ENCODE measurements around the gene QKI. TPM values are rescaled to one million over a fixed set of nuclear protein-coding genes. Genes with fewer than 3 reads are reported as not detected.

QKI gene
- polyA plus RNA-seq, 1 experiment, result 143 TPM

- POLR2A ChIA-PET, result interaction anchor here (0.7 kb wide), 1 partner anchor 148 kb away, joined by 5 read pairs; no protein-coding TSS in a partner anchor
- Histone ChIP-seq H3K27me3 (ENCODE audit: control insufficient read depth, insufficient read depth, low read length) (no peaks in the 10 kb centered on the region), H3K36me3 (ENCODE audit: control insufficient read depth, insufficient read depth, low read length) (no peaks in the 10 kb centered on the region), H3K4me3 (ENCODE audit: low read depth, low read length) (no peak overlapping the region)
- no peak for TF ChIP-seq CTCF (IDR thresholded peaks at IDR 0.05; ENCODE audit: insufficient read depth, low read depth, low read length)
- DNase-seq (ENCODE audit: low read depth), result no peak
- CTCF ChIA-PET, result no interaction called here
These were observed 25.5 kb downstream of the QKI start for GRCh38 chr6:163439997-163440396.

- H3K27me3 ChIP-seq (ENCODE audit: control insufficient read depth, insufficient read depth, low read length), result no peaks in the 10 kb centered on the region
- no peak for TF ChIP-seq CTCF (IDR thresholded peaks at IDR 0.05; ENCODE audit: insufficient read depth, low read depth, low read length)
- no peak for DNase-seq (ENCODE audit: low read depth)
- no peak overlapping the region for H3K4me3 ChIP-seq (ENCODE audit: low read depth, low read length)
- ChIA-PET POLR2A (no interaction called here), CTCF (no interaction called here)
- H3K36me3 ChIP-seq (ENCODE audit: control insufficient read depth, insufficient read depth, low read length), result no peaks in the 10 kb centered on the region
These were observed 27.8 kb downstream of the QKI start for GRCh38 chr6:163442336-163442735.

GRCh38 chr6:163444077-163444476 lies 29.6 kb downstream of the QKI start:
- ChIA-PET CTCF (no interaction called here), POLR2A (no interaction called here)
- Histone ChIP-seq H3K4me3 (ENCODE audit: low read depth, low read length) (no peak overlapping the region), H3K36me3 (ENCODE audit: control insufficient read depth, insufficient read depth, low read length) (no peaks in the 10 kb centered on the region), H3K27me3 (ENCODE audit: control insufficient read depth, insufficient read depth, low read length) (no peaks in the 10 kb centered on the region)
- no peak; the same call in 1 of the 2 replicates for TF ChIP-seq CTCF (IDR thresholded peaks at IDR 0.05; ENCODE audit: insufficient read depth, low read depth, low read length)
- no peak for DNase-seq (ENCODE audit: low read depth)

- Histone ChIP-seq H3K27me3 (ENCODE audit: control insufficient read depth, insufficient read depth, low read length) (no peaks in the 10 kb centered on the region), H3K4me3 (ENCODE audit: low read depth, low read length) (no peak overlapping the region), H3K36me3 (ENCODE audit: control insufficient read depth, insufficient read depth, low read length) (no peaks in the 10 kb centered on the region)
- TF ChIP-seq CTCF (IDR thresholded peaks at IDR 0.05; ENCODE audit: insufficient read depth, low read depth, low read length), result no peak
- CTCF ChIA-PET, result no interaction called here
- DNase-seq (ENCODE audit: low read depth), result no peak
- POLR2A ChIA-PET, result no interaction called here
These were observed 32.0 kb downstream of the QKI start for GRCh38 chr6:163446549-163446948.

GRCh38 chr6:163449076-163449475 lies 34.6 kb downstream of the QKI start:
- ChIA-PET POLR2A (no interaction called here), CTCF (no interaction called here)
- Histone ChIP-seq H3K36me3 (ENCODE audit: control insufficient read depth, insufficient read depth, low read length) (no peaks in the 10 kb centered on the region), H3K4me3 (ENCODE audit: low read depth, low read length) (no peak overlapping the region), H3K27me3 (ENCODE audit: control insufficient read depth, insufficient read depth, low read length) (no peaks in the 10 kb centered on the region)
- no peak for DNase-seq (ENCODE audit: low read depth)
- TF ChIP-seq CTCF (IDR thresholded peaks at IDR 0.05; ENCODE audit: insufficient read depth, low read depth, low read length), result no peak

Measured in BJ (cell line).